GM12891 (cell line): ENCODE measurements around the gene PSMD13.

Experiments used
- POLR2A ChIP-seq: IDR thresholded peaks from 2 replicates; pipeline ENCODE4 v1.6.1; 2011; ENCODE audit warnings: low read depth, low read length, control low read depth
- POU2F2 ChIP-seq: IDR thresholded peaks from 2 replicates; pipeline ENCODE4 v1.6.1; 2011; ENCODE audit warnings: low read depth, mild to moderate bottlenecking, control low read depth, low read length, moderate library complexity
- SPI1 ChIP-seq: IDR thresholded peaks from 2 replicates; pipeline ENCODE4 v1.6.1; 2011; ENCODE audit warnings: low read depth, low read length, control low read depth
- TAF1 ChIP-seq: IDR thresholded peaks from 2 replicates; pipeline ENCODE4 v1.6.1; 2011; ENCODE audit warnings: low read depth, low read length, control low read depth

DNA sequence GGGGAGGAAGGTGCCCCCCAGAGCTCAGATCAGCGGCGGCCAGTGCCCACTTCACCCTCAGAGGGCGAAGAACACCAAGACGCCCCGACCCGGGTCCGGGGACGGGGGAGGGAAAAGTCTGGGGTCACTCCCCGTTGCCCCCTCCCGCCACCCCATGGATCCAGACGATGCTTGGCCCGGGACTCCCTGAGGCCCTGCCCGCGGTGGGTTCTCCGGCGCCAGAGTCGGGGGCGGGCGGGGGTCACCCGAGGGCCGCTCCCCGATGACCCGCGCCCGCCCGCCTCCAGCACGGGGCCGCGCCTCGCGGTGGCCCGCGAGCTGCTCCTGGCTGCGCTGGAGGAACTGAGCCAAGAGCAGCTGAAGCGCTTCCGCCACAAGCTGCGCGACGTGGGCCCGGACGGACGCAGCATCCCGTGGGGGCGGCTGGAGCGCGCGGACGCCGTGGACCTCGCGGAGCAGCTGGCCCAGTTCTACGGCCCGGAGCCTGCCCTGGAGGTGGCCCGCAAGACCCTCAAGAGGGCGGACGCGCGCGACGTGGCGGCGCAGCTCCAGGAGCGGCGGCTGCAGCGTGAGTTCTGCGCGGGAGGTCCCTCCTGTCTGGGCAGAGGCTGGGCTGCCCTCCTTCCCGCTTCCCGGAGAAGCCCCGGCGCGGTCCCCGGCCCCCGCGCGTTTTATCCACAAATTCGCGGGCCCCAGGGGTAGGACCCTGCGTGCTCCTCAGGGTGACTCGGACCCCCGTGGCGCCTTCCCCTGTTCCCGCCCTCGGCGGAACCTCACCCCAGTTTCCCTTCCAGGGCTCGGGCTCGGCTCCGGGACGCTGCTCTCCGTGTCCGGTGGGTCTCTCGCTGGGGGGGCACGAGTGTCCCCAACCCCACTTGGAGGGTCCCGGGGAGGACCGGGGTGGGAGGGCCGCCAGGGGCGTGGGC, 42.5 kb downstream of the PSMD13 start:
- TF ChIP-seq POLR2A (no peak), SPI1 (no peak), TAF1 (no peak), POU2F2 (no peak)
